GM23248 (cell line): ENCODE results near the gene ERMP1. TPM values are rescaled to one million over a fixed set of nuclear protein-coding genes. Genes with fewer than 3 reads are reported as not detected.
A peak's percentile ranks its signal among the peaks of the same experiment; 100 is the strongest.

ENCODE experiments used
- DNase-seq: peaks from one replicate; pipeline ENCODE4 v3.0.0-alpha.2; 2015
- H2AFZ ChIP-seq: fragments of 200-600 bp; sonication (generic); 2 replicates; pipeline ENCODE4 v1.6.1; 2016; ENCODE audit warnings: antibody characterized with exemption
- H3F3A ChIP-seq: fragments of 200-600 bp; sonication (generic); 2 replicates; pipeline ENCODE4 v1.6.1; 2016; ENCODE audit warnings: mild to moderate bottlenecking, antibody characterized with exemption, mixed run types; ENCODE audit not compliant: insufficient read depth
- H3K27ac ChIP-seq: fragments of 200-600 bp; sonication (generic); 2 replicates; pipeline ENCODE4 v1.5.1; 2016; ENCODE audit warnings: mild to moderate bottlenecking
- H3K27me3 ChIP-seq: fragments of 200-600 bp; sonication (generic); replicated peaks from 2 replicates; pipeline ENCODE4 v1.6.1; 2016; ENCODE audit warnings: mild to moderate bottlenecking; ENCODE audit not compliant: insufficient read depth
- H3K36me3 ChIP-seq: fragments of 200-600 bp; sonication (generic); 2 replicates; pipeline ENCODE4 v1.6.1; 2016; ENCODE audit warnings: low read depth, mild to moderate bottlenecking
- H3K4me1 ChIP-seq: fragments of 200-600 bp; sonication (generic); 2 replicates; pipeline ENCODE4 v1.6.1; 2016; ENCODE audit warnings: mild to moderate bottlenecking; ENCODE audit not compliant: insufficient read depth
- H3K4me2 ChIP-seq: fragments of 200-600 bp; sonication (generic); one replicate; pipeline ENCODE4 v1.6.1; 2016; ENCODE audit warnings: mild to moderate bottlenecking; ENCODE audit not compliant: unreplicated experiment
- H3K4me3 ChIP-seq: fragments of 200-600 bp; sonication (generic); 2 replicates; pipeline ENCODE4 v1.5.1; 2016; ENCODE audit warnings: mild to moderate bottlenecking
- H3K79me2 ChIP-seq: fragments of 200-600 bp; sonication (generic); 2 replicates; pipeline ENCODE4 v1.6.1; 2016; ENCODE audit warnings: mild to moderate bottlenecking; ENCODE audit not compliant: insufficient read depth
- H3K9ac ChIP-seq: fragments of 200-600 bp; sonication (generic); 2 replicates; pipeline ENCODE4 v1.6.1; 2016; ENCODE audit warnings: mild to moderate bottlenecking
- H3K9me2 ChIP-seq: fragments of 200-600 bp; sonication (generic); 2 replicates; pipeline ENCODE4 v1.6.1; 2016; ENCODE audit warnings: mixed run types, mild to moderate bottlenecking, moderate library complexity; ENCODE audit not compliant: insufficient read depth
- H3K9me3 ChIP-seq: fragments of 200-600 bp; sonication (generic); one replicate; pipeline ENCODE4 v1.6.1; 2017; ENCODE audit warnings: low read depth
- H4K20me1 ChIP-seq: fragments of 200-600 bp; sonication (generic); 2 replicates; pipeline ENCODE4 v1.6.0; 2016; ENCODE audit not compliant: insufficient read depth
- EZH2 ChIP-seq: fragments of 200-600 bp; sonication (generic); IDR thresholded peaks from 2 replicates; pipeline ENCODE4 v1.6.1; 2018; ENCODE audit warnings: antibody characterized with exemption, mild to moderate bottlenecking; ENCODE audit not compliant: insufficient read depth, poor library complexity, severe bottlenecking
- EZH2phosphoT487 ChIP-seq: fragments of 200-600 bp; sonication (generic); IDR thresholded peaks from 2 replicates; pipeline ENCODE4 v1.6.1; 2018; ENCODE audit warnings: antibody characterized with exemption, moderate library complexity, mild to moderate bottlenecking, low read depth; ENCODE audit not compliant: insufficient read depth
- WGBS, 2 experiments: methylation state at CpG; one replicate each; pipeline ENCODE4 v1.1.6; 2015 to 2017; ENCODE audit warnings: low lambda C conversion rate in 2 of 2, low coverage in 1 of 2; ENCODE audit errors: missing lambda C conversion rate in 2 of 2; 5-methylcytosine and 5-hydroxymethylcytosine counted together
- in situ Hi-C: fragments of 300-500 bp; cut with MboI; formaldehyde crosslinking; loops from 2 replicates; pipeline ENCODE4 v1.15.0; 2020
- polyA plus RNA-seq: library from polyadenylated mRNA; unstranded; fragments of >200 nt; fragmentation: Nextera tagmentation; extraction: Ambion mirVana; gene quantifications from 2 replicates; pipeline ENCODE4 v1.2.1, GENCODE V29; 2016
- total RNA-seq: library from RNA; depleted of rRNA; stranded (reverse); fragments of >200 nt; shearing (Covaris generic); gene quantifications from 2 replicates; pipeline ENCODE4 v1.2.3, GENCODE V29; 2014

The ERMP1 gene
- total and polyA plus RNA-seq, 2 experiments from 2014 or later = 2.6 to 8.4 TPM

DNA sequence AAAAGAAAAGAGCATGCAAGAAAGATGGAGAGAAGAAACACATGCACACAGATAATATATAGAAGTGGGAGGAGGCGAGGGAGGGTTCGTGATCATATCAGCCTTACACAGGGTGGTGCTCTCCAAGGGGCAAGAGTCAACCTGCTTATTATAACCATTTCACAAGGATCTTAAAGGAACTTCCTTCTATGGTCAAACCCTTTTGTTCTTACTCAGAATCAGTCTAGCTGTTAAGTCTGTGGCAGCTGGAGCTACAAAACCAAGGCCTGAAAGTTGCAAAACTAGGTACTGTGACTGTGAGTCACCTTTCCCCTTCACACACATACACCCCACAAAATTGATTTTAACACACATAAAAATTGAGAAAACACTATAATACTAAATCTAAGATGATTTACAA, 18.5 kb upstream of the ERMP1 start:
- WGBS, 2 experiments = 97 to 100% methylated on average over 2 of the region's 2 CpGs
- 0 out of 2 replicates have a peak, but pooled peaks cover 3% of the 10 kb centered on the region for H3K4me1 ChIP-seq

DNA sequence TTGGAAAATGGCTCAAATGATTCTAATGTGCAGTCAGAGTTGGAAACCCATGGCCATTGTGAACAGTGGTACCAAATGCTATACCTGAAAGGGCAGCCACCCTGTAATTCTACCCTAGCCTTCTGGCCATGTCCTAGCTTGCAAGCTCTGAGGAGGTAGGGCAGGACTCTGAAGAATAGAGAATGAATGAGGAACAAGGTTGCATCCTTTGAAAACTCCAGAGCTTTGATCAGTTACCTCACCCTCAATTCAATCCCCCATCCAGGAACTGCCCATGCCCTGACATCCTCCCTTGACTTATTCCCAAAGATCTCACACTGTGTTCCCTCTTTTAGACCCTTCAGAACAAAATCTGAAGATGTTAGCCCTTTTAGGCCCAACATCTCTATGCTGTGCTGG, 17.8 kb upstream of the ERMP1 start:
- H3K36me3 ChIP-seq = no peaks in the 10 kb centered on the region
- H3K9me3 ChIP-seq = no peaks in the 10 kb centered on the region
- TF ChIP-seq EZH2 (no peak), EZH2phosphoT487 (no peak)
- no peak for DNase-seq
- H2AFZ ChIP-seq = no peak overlapping the region
- H3K27ac ChIP-seq = no peak overlapping the region
- H3K9me2 ChIP-seq = no peaks in the 10 kb centered on the region
- no peak overlapping the region for H3K4me3 ChIP-seq
- 0 out of 2 replicates have a peak, but pooled peaks cover 3% of the 10 kb centered on the region for H3F3A ChIP-seq
- no peaks in the 10 kb centered on the region for H3K79me2 ChIP-seq
- H3K9ac ChIP-seq = no peak overlapping the region
- no peaks in the 10 kb centered on the region for H3K27me3 ChIP-seq
- H3K4me1 ChIP-seq = 0 out of 2 replicates have a peak, but pooled peaks cover 3% of the 10 kb centered on the region
- no peaks in the 10 kb centered on the region for H4K20me1 ChIP-seq
- H3K4me2 ChIP-seq = no peak overlapping the region
- in situ Hi-C loops = no loop called here

More for the DNA sequence above, 18.5 kb upstream of the ERMP1 start:
- H4K20me1 ChIP-seq = no peaks in the 10 kb centered on the region
- H3K9me2 ChIP-seq = no peaks in the 10 kb centered on the region
- no peak overlapping the region for H3K27ac ChIP-seq
- H3K27me3 ChIP-seq = no peaks in the 10 kb centered on the region
- in situ Hi-C loops = no loop called here
- H3K9me3 ChIP-seq = no peaks in the 10 kb centered on the region
- no peaks in the 10 kb centered on the region for H3K36me3 ChIP-seq
- H3K79me2 ChIP-seq = no peaks in the 10 kb centered on the region
- 0 out of 2 replicates have a peak, but pooled peaks cover 3% of the 10 kb centered on the region for H3F3A ChIP-seq
- no peak overlapping the region for H3K4me2 ChIP-seq
- H3K9ac ChIP-seq = no peak overlapping the region
- DNase-seq = peak; percentile 77
- no peak overlapping the region for H2AFZ ChIP-seq
- H3K4me3 ChIP-seq = no peak overlapping the region
- TF ChIP-seq EZH2phosphoT487 (no peak), EZH2 (no peak)

DNA sequence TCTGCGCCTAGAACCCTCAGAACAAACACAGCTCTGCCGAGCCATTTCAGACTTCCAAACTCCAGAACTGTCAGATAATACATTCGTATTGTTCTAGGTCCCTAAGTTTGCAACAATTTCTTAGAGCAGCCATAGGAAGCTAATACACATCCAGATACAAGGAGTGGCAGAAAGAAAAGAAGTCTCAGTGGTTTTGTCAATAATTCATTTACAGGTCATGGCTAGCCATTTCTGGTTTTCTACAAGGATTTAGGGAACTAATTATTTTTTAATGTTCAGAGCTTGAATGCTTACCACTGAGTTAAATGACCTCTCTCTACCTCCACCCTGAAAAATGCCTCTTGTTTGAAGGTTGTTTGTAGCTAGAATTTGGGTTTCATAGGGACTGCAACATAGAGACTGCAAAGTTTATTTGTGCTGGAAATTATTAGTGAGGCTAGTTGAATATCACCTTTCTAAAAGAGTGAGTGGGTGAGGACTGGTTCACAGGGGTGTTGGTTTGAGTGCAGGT, 15.5 kb upstream of the ERMP1 start:
- H3K4me1 ChIP-seq = 0 out of 2 replicates have a peak, but pooled peaks cover 3% of the 10 kb centered on the region
- in situ Hi-C loops = no loop called here
- no peak overlapping the region for H3K9ac ChIP-seq
- TF ChIP-seq EZH2 (no peak), EZH2phosphoT487 (no peak)
- WGBS, 2 experiments = 71 to 74% methylated on average over 3 of the region's 3 CpGs
- H3K4me3 ChIP-seq = no peak overlapping the region
- H3K4me2 ChIP-seq = no peak overlapping the region
- no peak for DNase-seq
- no peaks in the 10 kb centered on the region for H4K20me1 ChIP-seq
- H3K9me3 ChIP-seq = no peaks in the 10 kb centered on the region
- no peak overlapping the region for H3K27ac ChIP-seq
- 0 out of 2 replicates have a peak, but pooled peaks cover 3% of the 10 kb centered on the region for H3F3A ChIP-seq
- no peak overlapping the region for H2AFZ ChIP-seq
- H3K36me3 ChIP-seq = no peaks in the 10 kb centered on the region
- H3K9me2 ChIP-seq = no peaks in the 10 kb centered on the region
- H3K79me2 ChIP-seq = no peaks in the 10 kb centered on the region
- no peaks in the 10 kb centered on the region for H3K27me3 ChIP-seq

DNA sequence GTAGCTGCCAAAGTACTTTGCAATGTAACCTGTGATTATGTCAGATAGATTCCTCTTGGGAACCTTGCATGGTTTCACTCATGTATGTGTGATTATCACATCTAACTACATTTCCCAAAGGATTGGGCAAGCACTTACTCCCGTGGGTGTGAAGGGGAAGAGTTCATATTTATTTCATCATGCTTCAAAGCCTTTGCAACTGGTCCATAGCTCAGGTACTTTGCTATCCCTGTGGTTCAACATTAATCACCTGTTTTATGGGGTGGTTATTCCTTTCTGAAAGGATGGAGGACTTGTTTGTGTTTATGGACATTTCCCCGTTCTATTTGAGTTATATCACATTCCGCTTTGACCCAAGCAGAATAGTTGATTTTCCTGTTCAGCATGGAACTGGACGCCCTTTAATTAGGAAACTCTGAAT, 13.6 kb upstream of the ERMP1 start:
- Histone ChIP-seq H3K4me3 (no peak overlapping the region), H3K4me2 (no peak overlapping the region), H3K27me3 (no peaks in the 10 kb centered on the region), H3K36me3 (no peaks in the 10 kb centered on the region), H3K79me2 (no peaks in the 10 kb centered on the region), H4K20me1 (no peaks in the 10 kb centered on the region), H3K9me2 (no peaks in the 10 kb centered on the region), H2AFZ (no peak overlapping the region), H3K27ac (no peak overlapping the region), H3K4me1 (no peaks in the 10 kb centered on the region), H3K9ac (no peak overlapping the region), H3F3A (0 out of 2 replicates have a peak, but pooled peaks cover 3% of the 10 kb centered on the region), H3K9me3 (no peaks in the 10 kb centered on the region)
- peak; percentile 30 for DNase-seq
- WGBS, 2 experiments = 77 to 82% methylated on average over 4 of the region's 4 CpGs
- in situ Hi-C loops = no loop called here
- TF ChIP-seq EZH2 (no peak), EZH2phosphoT487 (no peak)
